Hematopoietic multipotent progenitor cell treated with erythropoietin and hydrocortisone succinate and interleukin-3 and kit ligand, for 4 days (in vitro differentiated cells): Measurements from ENCODE around the gene LRP2.
A peak's percentile ranks its signal among the peaks of the same experiment; 100 is the strongest.
"Not testable (repeated sequence)": the region's sequence is repeated elsewhere in the genome, so short reads cannot be mapped to it uniquely, and the experiment has no call there.

ENCODE experiments used
- DNase-seq: peaks from one replicate; pipeline ENCODE4 v3.0.0-alpha.2; 2015

LRP2 gene

DNA sequence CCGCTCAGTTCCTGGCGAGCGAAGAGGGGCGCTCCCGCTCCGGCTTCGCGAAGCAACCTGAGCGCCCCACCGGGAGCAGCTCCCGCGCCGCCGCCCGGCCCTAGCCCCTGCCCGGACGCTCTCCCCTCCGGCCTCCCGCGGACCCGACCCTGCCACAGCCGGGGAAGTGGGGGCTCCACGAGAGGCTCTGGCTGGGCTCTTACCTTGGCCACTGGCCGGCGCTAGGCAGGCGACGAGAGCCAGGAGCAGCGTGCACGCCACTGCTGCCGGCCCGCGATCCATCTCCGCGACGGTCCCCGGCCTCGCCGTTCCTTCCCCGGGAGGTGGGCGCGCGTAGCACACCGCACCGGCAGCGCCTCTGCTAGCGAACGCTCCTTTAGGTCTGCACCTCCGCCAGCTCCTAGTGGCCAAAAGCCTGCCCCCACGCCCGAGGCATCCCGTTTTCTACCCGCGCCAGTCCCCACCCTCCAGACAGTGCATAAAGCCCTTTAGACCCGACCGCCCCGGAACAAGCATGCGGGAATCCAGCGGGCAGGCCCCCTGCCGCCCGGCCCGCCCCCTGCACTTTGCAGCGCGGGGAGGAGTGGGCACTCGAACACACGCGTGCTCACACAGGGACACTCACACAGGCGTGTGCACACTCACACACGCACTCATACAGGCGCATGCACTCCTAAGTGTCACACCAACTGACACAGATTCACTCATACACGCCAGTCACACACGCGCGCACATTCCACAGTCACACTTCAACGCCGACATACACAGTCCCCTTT, at the start of gene LRP2:
LRP2 (minus strand) TSS at position 417 of the 776 bp plus-strand sequence; CDS start at position 282, 135 bp downstream.
- DNase-seq, result peak; percentile 51

DNA sequence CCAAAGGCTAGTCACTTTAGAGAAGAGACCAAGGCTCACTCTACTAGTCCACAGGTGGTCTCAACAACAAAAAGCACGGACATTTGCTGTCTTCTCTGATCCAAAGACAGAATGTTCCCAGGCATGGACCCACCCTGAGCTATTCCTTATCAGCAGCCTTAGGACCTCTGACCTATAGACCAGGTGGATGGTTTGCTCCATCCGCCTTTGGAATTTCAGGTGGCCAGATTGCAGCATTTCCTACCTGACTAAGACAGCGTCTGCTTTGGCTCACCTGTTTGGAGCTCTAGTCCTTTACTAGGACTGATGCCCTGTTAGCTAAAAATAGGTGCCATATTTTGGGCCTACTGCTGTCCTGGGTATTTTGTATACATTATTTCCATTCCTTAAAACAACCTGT, 44.6 kb upstream of the LRP2 start:
- no peak for DNase-seq

DNA sequence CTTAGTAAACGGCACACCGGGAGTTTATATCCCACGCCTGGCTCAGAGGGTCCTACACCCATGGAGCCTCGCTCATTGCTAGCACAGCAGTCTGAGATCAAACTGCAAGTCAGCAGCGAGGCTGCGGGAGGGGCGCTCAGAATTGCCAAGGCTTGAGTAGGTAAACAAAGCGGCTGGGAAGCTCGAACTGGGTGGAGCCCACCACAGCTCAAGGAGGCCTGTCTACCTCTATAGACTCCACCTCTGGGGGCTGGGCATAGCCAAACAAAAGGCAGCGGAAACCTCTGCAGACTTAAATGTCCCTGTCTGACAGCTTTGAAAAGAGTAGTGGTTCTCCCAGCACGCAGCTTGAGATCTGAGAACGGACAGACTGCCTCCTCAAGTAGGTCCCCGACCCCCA, 37.2 kb upstream of the LRP2 start:
- not testable (repeated sequence) for DNase-seq

DNA sequence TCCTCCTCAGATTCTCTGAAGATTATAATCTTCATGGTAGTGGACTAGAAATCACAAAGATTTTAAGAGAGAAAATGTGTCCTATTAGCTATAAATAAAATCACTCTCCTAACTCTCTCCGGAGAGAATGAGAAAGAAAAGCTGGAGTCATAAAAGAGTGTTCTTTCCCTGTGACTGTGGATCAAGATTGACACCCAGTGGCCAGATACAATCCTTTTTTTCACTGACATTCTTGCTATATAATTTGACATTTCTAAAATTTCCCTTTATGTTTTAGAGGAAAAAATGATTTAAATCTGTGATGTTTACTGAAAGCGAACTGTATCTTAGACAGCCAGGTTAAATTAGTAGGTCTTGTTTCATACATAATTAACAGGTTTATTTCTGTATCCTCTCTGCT, 35.4 kb upstream of the LRP2 start:
- DNase-seq, result peak; percentile 49

DNA sequence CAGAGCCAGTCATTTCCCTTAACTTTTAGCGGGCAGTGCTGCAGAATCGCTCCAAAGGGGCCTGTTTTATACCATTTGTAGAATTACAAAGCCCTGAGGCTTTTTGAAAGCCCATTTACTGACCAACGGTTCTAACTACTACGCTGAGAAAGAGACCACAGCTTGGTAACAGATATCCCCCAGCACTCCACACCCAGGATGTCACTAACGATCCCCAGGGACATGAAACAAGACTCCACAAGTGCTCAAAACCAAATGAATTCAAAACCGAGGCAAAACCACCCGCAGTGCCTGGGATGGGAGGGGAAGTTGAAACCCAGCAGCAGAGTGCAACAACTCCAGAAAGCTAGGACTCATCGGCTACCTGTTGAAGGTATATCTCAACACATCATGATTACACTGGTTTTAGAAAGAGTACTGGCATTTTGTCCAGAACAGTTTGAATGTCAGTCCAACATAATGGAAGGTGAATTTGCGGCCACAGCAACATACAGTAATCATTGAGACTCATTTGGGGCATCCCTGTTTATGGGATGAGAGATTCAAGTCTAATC, 33.6 kb upstream of the LRP2 start:
- no peak for DNase-seq

DNA sequence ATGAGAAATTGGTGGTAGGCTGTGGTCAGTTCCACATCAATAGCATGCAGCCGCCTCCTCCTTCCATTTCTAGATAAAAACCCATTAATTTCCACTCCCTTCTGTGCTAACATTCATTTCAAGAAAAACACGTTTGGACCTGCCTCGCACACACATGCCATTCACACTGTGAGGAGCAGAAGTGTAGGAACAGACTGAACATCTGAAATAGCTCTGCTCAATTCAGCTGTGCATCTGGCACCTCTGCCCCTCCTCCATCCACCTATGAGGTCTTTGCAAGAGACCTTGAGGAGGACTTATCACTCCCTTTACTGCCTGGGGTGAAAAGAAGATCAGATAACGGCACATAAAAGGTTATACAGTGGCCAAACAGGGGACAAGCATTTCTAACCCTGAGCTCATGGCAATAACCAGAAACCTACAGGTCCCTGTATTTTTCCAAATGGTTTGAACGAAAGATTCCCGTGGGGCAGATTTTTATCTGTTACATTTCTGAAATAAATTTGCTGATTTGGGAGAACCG, 30.8 kb upstream of the LRP2 start:
- no peak for DNase-seq

DNA sequence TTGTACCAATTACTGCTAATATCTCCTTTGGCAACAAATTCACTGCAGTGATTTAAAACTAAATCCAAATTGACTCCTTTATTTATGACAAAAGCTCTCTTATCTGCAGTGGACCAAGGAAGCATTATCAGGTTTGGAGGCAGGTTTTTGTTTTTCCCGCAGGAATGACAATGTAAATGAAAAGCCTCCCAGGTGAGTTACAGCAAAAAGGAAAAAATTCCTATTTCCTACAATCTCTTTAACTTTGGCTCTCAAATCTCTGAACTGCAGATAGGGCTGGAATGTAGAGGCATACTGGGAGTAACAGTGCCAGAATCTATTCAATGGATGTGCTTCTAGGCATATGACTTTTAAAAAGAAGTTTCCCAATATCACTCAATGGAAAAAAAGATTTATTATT, 28.9 kb upstream of the LRP2 start:
- DNase-seq, result no peak

DNA sequence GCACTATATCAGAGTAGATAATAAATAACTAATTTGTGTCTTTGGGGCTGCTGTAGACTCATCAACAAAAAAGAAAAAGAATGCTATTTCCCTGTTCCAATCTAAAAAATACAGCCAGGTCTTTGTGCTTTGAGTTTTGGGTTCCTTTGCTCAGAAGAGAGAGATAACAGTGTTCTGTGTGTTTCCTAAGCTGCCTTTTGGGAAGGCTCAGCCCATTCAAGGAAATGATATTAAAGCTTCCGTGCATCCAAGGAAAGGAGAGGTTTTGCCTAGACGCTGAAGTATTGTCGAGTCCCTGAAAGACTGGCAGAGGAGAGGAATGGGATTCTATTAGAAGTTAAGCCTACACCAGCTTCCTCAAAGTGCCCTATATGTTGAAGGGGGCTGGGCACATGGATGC, 25.8 kb upstream of the LRP2 start:
- no peak for DNase-seq

DNA sequence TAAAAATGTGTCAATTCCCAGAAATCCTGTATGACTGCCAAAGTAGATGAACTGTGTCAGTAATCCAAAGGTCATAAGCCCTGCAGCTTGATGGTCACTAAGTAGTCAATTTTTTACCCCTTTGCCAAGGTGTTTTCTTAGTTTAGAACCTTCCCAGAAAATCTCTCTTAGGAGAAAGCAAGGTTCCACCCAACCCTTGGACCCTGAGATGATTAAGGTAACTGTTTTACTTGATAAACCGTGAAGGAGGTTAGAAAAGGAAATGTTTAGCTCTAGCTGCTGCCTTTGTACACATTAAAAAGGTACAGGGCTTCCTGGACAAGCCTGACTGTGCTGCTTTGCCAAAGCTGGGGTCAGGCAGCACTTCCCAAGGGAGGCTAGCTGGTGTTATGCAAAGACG, 24.4 kb upstream of the LRP2 start:
- no peak for DNase-seq

DNA sequence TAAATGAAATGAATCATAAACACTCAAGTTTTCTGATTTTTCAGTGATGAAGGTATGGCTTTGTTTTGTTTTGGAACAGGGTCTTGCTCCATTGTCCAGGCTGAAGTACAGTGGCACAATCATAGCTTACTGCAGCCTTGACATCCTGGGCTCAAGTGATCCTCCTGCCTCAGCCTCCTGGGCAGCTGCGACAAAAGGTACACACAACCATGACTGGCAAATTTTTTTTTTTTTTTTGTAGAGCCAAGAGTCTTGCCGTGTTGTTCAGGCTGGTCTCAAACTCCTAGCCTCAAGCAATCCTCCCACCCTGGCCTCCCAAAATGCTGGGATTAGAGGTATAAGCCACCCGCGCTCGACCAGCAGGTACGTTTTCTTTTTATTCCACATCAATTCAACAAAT, 22.5 kb upstream of the LRP2 start:
- no peak for DNase-seq

DNA sequence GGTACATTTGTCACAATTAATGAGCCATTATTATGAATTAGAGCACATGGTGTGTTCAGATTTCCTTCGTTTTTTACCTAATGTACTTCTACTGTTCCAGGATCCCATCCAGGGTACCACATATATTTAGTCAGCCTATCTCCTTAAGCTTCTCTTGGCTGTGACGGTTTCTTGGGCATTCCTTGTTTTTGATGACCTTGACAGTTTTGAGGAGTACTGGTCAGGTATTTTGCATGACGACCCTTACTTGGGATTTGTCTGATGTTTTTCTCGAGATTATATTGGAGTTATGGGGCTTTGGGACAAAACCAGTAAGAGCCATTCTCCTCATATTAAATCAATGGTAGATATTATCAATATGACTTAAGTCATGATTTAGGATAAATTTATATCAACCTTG, 10.2 kb upstream of the LRP2 start:
- DNase-seq, result no peak

DNA sequence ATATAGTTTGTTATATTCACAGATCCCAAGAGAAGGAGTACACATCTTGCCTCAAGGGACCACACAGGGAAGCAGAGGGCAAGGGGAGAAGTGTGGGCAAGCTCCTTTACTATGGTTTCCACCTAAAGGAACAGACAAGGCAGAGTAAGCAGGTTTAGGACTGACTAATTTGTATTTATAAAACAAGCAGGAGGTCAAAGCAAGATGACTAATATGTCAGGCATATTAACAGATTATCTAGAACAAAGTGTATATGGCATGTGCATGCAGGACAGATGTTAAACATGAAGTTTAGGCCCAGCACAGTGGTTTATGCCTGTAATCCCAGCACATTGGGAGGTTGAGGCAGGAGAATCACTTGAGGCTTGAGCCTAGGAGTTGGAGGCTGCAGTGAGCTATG, 3.7 kb upstream of the LRP2 start:
- DNase-seq, result no peak

DNA sequence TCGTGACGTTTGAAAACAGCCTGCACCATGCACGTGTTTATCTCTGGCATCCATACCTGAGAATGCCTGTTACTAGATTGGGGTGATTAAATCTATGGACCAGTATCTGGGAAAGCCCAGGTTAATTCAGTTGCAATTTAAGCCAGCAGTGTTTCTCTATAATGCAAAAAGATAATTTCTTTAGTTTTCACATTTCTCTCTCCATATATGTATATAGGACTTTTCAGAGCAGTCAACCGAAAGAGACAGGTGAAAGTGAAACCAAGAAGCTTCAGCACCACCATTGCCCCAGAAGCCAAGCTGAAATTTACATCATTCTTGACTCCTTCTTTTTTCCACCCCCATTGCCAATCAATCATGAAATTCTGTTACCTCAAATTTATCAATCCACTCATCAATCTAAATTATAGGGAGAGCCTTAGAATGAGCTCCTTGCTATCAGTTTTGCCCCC, 2.7 kb upstream of the LRP2 start:
- peak; percentile 36 for DNase-seq

DNA sequence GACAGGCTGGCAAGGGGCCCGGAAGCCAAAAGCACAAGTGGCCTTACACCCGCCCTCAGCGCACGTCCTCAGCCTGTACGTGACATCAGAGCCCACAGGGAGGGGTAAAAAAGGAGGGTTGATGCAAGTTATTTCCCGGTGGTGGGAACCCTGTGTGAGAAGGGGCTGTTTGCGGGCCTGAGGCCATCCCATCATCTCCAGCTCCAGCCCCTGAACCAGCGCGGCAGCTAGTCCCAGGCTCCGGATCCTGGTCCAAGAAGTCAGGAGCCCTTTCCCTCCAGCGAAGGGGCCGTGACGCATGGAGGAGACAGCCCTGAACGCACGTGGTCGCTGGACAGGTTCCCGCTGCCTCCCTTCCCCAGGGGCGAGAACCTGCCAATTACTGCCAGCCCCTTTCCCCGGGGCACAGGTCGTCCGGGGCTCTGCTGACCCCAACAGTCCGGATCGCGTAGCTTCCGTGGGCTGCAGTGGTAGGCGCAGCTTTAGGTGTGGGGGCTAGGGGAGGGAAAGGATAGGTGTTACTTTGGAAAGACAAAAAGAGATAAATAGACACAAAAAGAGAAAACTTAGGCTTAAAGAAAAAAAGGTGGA, 1.3 kb upstream of the LRP2 start:
- peak; percentile 67 for DNase-seq

DNA sequence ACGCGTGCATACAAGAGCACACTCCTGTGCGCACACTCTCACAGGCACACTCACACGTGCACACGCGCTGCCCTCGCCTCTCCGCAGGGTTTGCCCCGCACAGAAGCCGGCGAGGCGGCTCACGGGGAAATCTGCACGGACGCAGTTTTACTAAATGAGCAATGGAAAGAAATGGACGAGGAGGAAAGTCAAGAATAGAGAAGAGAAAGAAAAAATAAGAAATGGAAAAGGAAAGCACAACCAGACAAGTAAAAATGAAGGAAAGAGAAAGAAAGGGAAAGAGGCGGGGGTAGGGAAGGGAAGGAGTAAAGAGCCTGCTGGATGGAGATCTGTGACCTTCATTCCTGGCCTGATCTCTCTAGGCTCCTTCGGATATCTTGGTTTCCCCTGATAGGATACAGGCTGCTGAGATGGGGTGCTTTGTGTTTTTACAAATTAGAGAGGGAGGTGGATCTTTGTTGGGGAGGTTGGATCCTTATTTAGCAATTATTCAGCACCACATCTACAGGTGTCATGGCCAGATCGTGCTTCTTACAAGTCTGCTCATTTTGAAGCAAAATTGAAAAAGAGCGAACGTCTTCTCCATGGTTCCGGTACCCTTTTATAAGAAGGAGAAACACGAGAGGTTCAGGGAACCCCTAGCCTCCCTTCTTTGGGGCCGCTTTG, 693 bp upstream of the LRP2 start:
- no peak for DNase-seq

DNA sequence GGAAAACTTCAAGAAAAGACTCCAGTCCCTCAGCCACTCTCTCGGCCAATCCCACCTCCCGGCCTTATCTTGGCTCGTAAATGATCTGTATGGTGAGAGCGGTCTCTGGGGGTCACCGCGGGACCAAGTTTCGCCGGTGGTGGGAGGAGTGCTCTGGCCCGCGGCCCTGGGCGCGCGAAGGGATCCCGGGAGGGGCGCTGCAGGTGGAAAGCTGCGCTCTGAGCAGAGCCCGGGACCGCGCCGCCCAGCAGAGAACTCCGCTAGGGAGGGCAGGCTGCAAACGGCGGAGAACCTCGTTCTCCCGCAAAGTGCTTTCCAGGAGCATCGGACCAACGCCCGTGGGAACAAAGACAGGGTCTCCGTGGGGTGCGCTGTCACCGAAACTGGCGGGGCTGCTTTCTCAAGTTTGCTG, 622 bp downstream of the LRP2 start:
- peak; percentile 34 for DNase-seq

DNA sequence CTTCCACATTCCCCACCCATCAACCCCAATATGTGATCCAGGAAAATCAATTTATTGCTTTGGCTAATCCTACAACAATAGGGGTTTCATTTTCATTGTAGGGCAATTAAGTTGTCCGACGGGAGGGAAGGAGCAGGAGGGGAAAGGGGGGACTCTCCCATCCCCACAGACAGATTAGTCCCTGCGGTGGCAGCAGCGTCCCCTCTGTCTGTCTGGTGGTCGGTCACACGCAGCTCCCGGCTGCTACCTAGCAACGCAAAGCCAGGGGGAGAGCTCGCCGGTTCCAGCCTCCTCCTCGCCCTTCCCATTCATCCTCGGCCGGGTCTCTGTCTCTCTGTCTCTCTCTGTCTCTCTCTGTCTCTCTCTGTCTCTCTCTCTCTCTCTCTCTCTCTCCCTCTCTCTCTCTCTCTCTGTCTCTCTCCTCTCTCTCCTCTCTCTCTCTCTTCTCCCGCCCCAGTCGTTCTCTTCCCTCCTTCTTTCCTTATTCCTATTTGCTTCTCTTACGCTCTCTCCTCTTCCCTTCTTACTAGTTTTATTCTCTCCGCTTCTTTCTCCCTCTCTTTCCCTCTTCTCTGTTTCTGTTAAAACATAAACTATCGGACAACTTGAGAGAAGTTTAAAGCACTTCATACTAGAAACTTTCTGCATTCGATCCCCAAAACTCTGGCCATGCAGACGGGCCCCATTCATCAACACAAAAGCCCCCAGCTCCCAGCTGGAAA, 1.2 kb downstream of the LRP2 start:
- no peak for DNase-seq

DNA sequence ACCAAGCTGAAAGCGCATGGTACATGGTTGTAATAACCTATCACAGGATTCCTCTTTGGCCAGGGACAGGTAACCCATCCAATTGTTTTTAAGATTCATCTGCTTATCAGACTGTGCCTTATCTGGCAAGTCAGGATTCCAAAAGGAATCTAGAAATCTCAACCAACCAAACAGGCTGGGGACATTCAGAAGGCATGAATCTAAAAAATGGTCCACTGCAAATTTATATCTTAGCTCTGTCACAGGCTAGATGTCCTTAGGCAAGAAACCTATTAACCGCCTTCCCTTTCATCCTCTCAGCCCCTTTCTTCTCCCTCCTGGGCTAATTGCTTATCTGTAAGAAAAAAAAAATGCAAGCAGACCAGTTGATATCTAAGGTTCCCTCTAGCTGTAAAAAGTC, 4.3 kb downstream of the LRP2 start:
- no peak for DNase-seq

DNA sequence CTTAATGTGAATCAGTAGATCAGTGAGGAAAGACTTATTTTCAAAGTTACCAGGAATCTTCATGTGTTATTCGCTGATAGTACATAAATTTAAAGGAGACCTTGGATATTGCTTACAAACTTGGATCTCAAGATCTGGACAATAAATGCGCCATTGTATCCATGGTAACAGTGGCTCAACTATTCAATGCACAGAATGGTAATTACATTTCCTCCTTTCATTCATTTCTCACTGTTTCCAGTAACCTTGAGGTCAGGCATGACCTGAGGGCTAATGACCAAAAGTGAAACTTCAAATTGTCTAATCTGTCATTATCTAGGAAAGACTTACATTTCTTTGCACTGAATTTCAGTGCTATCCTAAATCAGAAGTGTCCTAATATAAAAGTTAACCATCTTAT, 8.1 kb downstream of the LRP2 start:
- no peak for DNase-seq

DNA sequence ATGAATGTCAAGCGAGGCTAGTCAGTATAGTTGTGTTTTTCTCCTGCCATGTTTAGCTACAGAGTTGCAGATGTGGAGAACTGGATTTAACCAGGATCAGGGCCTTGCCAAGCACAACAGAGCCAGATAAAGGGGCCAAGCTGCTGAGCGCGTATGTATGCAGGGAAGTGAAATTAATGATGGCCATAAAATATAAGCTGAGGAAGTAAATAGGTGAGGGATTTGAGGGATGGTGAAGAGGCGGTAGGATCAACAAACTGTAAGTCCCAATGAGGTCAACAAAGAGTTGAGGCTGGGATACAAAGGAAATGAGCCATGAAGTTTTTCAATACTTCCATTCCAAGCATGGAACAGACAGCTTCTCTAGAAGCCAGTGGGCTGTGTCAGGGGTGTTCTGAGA, 10.6 kb downstream of the LRP2 start:
- no peak for DNase-seq

DNA sequence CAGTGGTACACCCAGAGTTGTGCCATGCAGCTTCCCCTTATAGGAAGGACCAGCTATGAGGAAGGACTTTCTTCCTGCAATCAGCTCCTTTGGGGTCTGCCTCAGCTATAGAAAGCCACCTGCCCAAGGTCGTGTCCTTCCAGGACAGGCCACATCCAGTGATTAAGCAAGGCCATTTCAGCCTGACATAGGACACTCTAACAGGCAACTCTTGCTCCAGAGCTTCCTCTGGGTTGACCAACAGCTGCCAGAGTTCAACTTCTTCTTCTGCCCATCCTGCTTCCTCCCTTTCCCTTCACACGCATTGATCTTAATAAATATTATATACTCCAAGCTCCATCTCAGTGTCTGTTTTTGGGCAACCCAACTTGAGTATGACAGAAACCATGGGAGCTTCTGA, 12.8 kb downstream of the LRP2 start:
- DNase-seq, result no peak

DNA sequence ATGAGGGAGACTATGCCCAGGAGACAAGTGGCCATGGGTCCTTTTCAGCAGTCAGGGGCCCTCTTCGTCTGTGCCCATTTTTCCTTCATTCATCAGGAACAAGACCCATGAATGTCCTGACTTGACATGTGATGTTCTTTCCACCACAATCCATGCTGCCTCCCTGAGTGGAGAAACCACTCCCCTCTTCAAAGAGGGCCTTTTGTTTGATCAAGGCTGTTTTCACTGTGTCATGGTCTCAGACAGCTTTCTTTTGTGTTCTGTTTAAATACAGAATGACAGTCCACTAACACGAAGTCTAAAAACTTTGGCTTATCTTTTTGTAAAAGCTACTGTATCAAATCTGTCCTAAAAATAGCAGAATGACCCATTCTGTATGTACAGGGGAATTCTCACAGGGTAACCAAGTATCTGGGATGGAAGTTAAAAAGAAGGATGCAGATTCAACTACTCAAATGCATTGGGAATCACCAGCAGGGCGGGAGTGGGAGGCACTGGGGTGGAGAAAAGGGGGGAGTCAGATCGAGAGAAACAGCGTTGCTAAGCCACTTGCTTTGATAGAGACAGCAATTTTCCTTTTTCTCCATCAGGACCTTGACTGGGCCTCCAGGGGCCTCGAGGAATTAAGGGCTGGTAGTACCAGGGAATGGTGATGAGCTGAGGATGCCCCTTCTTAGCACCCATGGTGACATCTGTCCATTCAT, 13.9 kb downstream of the LRP2 start:
- no peak for DNase-seq
